Gastrocnemius medialis (tissue), 4 donors: Measurements from ENCODE around the gene ZNF155. TPM values are rescaled to one million over a fixed set of nuclear protein-coding genes. Genes with fewer than 3 reads are reported as not detected.

Experiments used
- ATAC-seq, 2 donors: fragments of 150-250 bp; one replicate each; pipeline ENCODE4 v1.9.1; 2016
- DNase-seq, 2 donors: peaks; one replicate each; pipeline ENCODE4 v3.0.0-alpha.2; 2019
- H3K27ac ChIP-seq, 4 donors: fragments of 200-600 bp; sonication (generic); 1 replicate in 1 of 4; 2 replicates in 3 of 4; pipeline ENCODE4 v1.5.1; 2016 to 2018; ENCODE audit warnings: mild to moderate bottlenecking in 2 of 4, moderate library complexity in 1 of 4
- H3K27me3 ChIP-seq, 3 donors: fragments of 200-600 bp; sonication (generic) in 2 of 3; 1 replicate in 1 of 3; 2 replicates in 2 of 3; pipeline versions ENCODE4 v1.5.1 to v1.6.0; 2016 to 2019; ENCODE audit warnings: mild to moderate bottlenecking in 1 of 3, moderate library complexity in 1 of 3
- H3K36me3 ChIP-seq, 2 donors: fragments of 200-600 bp; sonication (generic) in 1 of 2; one replicate each; pipeline ENCODE4 v1.5.1; 2017 to 2018
- H3K4me1 ChIP-seq, 2 donors: fragments of 200-600 bp; sonication (generic) in 1 of 2; one replicate each; pipeline ENCODE4 v1.5.1; 2016 to 2017; ENCODE audit warnings: mild to moderate bottlenecking in 2 of 2
- H3K4me3 ChIP-seq, 4 donors: fragments of 200-600 bp; sonication (generic) in 3 of 4; 1 replicate in 1 of 4; 2 replicates in 3 of 4; pipeline ENCODE4 v1.5.1; 2016 to 2019; ENCODE audit warnings: mild to moderate bottlenecking in 2 of 4
- H3K9me3 ChIP-seq, 3 donors: fragments of 200-600 bp; sonication (generic) in 2 of 3; 1 replicate in 1 of 3; 2 replicates in 2 of 3; pipeline ENCODE4 v1.5.1; 2016 to 2019
- CTCF ChIP-seq, 5 experiments: fragments of 450-650 bp in 3 of 5; fragments of 200-600 bp in 2 of 5; sonication (generic) in 2 of 5; IDR thresholded peaks in 4 of 5; conservative IDR thresholded peaks in 1 of 5; 1 replicate in 4 of 5; 2 replicates in 1 of 5; pipeline ENCODE4 v1.5.1; 2016 to 2019; ENCODE audit warnings: antibody characterized with exemption in 5 of 5, mild to moderate bottlenecking in 3 of 5, moderate library complexity in 3 of 5
- POLR2A ChIP-seq, 2 donors: fragments of 450-650 bp; IDR thresholded peaks; one replicate each; pipeline ENCODE4 v1.6.1; 2017; ENCODE audit warnings: antibody characterized with exemption in 2 of 2, mild to moderate bottlenecking in 2 of 2, moderate library complexity in 2 of 2
- in situ Hi-C, 4 donors: fragments of 200-750 bp; cut with MboI; loops; one replicate each; pipeline versions ENCODE4 v1.15.0 to v1.8.0; 2017; ENCODE audit warnings: low sequenced_read_pairs in 4 of 4
- intact Hi-C: fragments of 100-400 bp; cut with DNase I; formaldehyde crosslinking; loops from one replicate; pipeline ENCODE4 v1.15.1; 2023; ENCODE audit warnings: low total_unique reads
- total RNA-seq, 4 donors: library from RNA; depleted of rRNA; stranded (reverse); fragments of >200 nt; gene quantifications; one replicate each; pipeline versions ENCODE4 v1.1.0 to v1.2.3, GENCODE V29; 2016

ZNF155 gene
- total RNA-seq, 4 donors from 2014 or later: 0.97 to 2.0 (median 1.6) TPM

GRCh38 chr19:43976732-43977131 lies 7.3 kb upstream of the ZNF155 start:
- no peak overlapping the region for H3K27ac ChIP-seq
- H3K27me3 ChIP-seq: no peaks in the 10 kb centered on the region
- peaks cover 0 to 47% (median 8%) of the 10 kb centered on the region in 3 donors for H3K9me3 ChIP-seq
- DNase-seq: no peak
- intact Hi-C loops: no loop called here
- in situ Hi-C loops: no loop called here
- ATAC-seq: no peak
- no peak overlapping the region for H3K4me3 ChIP-seq
- TF ChIP-seq CTCF (IDR thresholded peaks at IDR 0.05 in 4 of 5, conservative IDR thresholded peaks at IDR 0.05 in 1 of 5): no peak
- TF ChIP-seq POLR2A (IDR thresholded peaks at IDR 0.05): no peak
- H3K4me1 ChIP-seq: no peaks in the 10 kb centered on the region
- peaks cover 0 to 3% of the 10 kb centered on the region in 2 donors for H3K36me3 ChIP-seq

DNA sequence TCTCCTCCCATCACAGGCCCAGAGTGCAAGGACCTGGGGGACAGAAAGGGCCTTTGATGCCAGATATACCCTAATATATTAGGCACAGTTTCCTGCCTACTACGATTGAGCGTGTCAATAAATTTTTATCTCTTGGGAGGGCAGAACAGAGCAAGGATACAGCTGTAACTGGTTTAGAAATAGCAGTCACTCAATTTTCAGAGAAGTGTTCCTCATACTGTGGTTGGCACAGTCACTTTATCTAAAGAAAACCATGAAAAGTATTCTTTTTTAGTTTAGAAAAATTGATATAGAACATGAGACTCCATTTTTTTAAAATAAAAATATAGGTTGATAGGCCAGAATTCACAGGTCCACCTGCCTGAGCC lies 460 bp upstream of the ZNF155 start:
- DNase-seq (no peak), ATAC-seq (no peak)
- Histone ChIP-seq H3K36me3 (peaks cover 0 to 23% of the 10 kb centered on the region in 2 donors), H3K4me3 (peak overlapping the region; percentile 63 to 85 (median 76)), H3K4me1 (peaks cover 0 to 5% of the 10 kb centered on the region in 2 donors), H3K27me3 (no peaks in the 10 kb centered on the region), H3K27ac (peak overlapping the region; percentile 77 to 83 (median 80)), H3K9me3 (peaks cover 0 to 23% (median 0%) of the 10 kb centered on the region in 3 donors)
- intact Hi-C loops (loop anchor here (5.0 kb wide), 2 partner anchors 69 to 224 kb away; partner anchors contain the start of gene ZNF223), in situ Hi-C loops (no loop called here)
- TF ChIP-seq CTCF (IDR thresholded peaks at IDR 0.05 in 4 of 5, conservative IDR thresholded peaks at IDR 0.05 in 1 of 5) (no peak), POLR2A (IDR thresholded peaks at IDR 0.05) (no peak)

GRCh38 chr19:43984687-43985000 lies 656 bp downstream of the ZNF155 start:
- TF ChIP-seq CTCF (IDR thresholded peaks at IDR 0.05 in 4 of 5, conservative IDR thresholded peaks at IDR 0.05 in 1 of 5): no peak
- TF ChIP-seq POLR2A (IDR thresholded peaks at IDR 0.05): no peak
- no peaks in the 10 kb centered on the region for H3K27me3 ChIP-seq
- DNase-seq: no peak
- peak overlapping the region; percentile 77 to 83 (median 80) for H3K27ac ChIP-seq
- peak; percentile 7 to 12 for ATAC-seq
- peaks cover 0 to 15% (median 0%) of the 10 kb centered on the region in 3 donors for H3K9me3 ChIP-seq
- in situ Hi-C loops (no loop called here), intact Hi-C loops (loop anchor here (1.0 to 5.0 kb wide), 10 partner anchors 18 to 372 kb away; partner anchors contain the start of genes ZNF112, ZNF221, ZNF222 and ZNF223)
- H3K4me3 ChIP-seq: peak overlapping the region; percentile 63 to 85 (median 76)
- peaks cover 2 to 32% of the 10 kb centered on the region in 2 donors for H3K36me3 ChIP-seq
- peaks cover 0 to 5% of the 10 kb centered on the region in 2 donors for H3K4me1 ChIP-seq

DNA sequence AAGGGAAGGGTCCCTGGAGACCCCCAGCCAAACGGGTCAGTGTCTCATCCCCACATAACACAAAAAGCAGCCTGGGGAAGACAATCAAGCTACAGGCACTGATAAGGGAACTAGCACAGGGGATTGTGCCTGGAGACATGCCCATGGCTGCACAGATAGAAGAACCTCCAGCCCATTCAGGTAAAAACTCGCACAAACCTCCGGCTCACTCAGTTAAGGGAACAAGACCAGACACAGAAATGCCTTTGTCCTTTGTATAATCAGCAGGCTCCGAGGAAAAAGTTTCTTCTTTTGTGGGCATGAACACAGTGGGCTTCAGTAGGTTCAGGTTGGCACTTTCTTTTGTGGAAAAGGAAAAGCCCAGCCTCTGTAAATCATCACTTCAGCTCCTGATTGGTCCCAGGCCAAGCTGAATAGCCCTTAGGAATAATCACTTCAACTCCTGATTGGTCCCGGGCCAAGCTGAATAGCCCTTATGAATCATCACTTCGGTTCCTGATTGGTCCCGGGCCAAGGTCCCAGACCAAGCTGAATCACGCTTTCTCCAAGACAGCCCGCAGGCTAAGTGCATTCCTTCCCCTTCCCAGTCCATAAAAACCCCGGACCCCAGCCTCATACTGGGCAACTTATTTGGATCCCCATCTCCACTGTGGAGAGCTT lies 13.8 kb downstream of the ZNF155 start:
- no peak for ATAC-seq
- H3K27ac ChIP-seq: no peak overlapping the region
- peaks cover 6 to 7% of the 10 kb centered on the region in 2 donors for H3K4me1 ChIP-seq
- H3K4me3 ChIP-seq: no peak overlapping the region
- DNase-seq: no peak
- intact Hi-C loops (no loop called here), in situ Hi-C loops (no loop called here)
- peaks cover 14 to 47% of the 10 kb centered on the region in 2 donors for H3K36me3 ChIP-seq
- H3K9me3 ChIP-seq: peaks cover 0 to 11% (median 4%) of the 10 kb centered on the region in 3 donors
- no peaks in the 10 kb centered on the region for H3K27me3 ChIP-seq
- TF ChIP-seq POLR2A (IDR thresholded peaks at IDR 0.05) (no peak), CTCF (IDR thresholded peaks at IDR 0.05 in 4 of 5, conservative IDR thresholded peaks at IDR 0.05 in 1 of 5) (no peak)
